Smooth muscle cell of the brain vasculature (primary cell): Measurements from ENCODE around the gene KCNJ18.
"Not testable (repeated sequence)": the region's sequence is repeated elsewhere in the genome, so short reads cannot be mapped to it uniquely, and the experiment has no call there.

Experiments used
- DNase-seq: peaks from one replicate; pipeline ENCODE4 v3.0.0-alpha.2; 2012; ENCODE audit warnings: low read depth, low spot score

The KCNJ18 gene

DNA sequence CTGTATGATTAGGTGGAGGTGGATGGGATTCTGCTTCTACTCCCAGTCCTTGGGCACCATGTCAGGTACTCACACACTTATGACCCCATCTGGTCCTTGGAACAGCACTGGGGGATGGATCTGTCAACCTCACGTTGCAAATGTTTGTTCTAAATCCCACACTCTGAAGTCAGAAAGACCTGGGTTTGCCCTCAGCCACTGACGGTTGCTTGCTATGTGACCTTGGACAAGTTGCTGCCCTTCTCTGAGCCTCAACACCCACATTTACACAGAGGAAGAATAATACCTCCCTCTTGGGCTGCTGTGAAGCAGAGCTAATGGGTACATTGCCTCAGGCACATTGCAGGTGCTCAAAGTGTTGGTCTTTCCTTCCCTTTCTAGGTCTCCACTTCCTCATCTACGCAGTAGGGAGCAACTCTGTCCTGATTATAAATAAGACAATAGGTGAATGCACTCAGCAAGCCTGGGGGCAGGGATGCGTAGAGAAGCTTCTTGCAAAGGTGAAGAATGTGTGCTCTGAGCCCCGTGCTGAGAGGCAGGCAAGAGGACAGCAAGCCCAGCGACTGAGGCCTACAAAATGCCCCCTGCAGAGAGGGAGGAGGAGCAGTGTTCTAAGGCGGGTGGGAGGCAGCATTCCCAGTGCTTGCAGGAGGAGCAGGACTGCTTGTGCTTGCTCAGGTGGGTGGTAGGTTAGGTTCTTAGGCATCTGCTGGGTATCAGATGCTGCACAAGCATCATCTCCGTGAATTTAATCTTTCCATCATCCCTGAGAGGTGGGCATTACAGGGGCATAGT, 21.8 kb upstream of the KCNJ18 start:
- DNase-seq = not testable (repeated sequence)

DNA sequence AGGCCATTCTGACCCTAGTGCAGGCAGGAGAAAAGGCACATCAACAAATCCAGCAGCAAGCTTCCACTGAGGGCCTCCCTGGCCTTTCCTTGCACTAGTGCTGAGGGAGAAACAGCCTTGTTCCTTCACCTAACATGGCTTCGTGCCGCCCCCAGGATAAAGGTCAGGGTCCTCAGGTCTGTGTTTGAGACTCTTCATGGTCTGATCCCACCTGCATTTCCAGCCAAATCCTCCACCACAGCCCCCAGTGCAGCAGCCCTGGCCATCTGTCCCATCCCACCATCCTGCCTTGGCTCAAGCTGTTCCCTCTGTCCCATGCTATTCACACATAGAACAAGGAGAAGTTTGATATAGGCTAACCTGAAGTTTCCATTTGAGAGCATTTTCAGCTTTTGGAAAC, 20.9 kb upstream of the KCNJ18 start:
- not testable (repeated sequence) for DNase-seq

DNA sequence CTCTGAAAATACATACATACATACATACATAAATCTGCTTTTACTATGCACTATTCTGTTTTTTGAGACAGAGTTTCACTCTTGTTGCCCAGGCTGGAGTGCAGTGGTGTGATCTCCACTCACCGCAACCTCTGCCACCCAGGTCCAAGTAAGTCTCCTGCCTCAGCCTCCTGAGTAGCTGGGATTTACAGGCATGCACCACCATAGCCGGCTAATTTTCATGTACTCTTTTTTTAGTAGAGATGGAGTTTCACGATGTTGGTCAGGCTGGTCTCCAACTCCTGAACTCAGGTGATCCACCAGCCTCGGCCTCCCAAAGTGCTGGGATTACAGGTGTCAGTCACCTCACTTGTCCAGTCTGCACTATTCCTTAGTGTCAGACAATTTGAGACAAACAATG, 20.5 kb upstream of the KCNJ18 start:
- DNase-seq = not testable (repeated sequence)

DNA sequence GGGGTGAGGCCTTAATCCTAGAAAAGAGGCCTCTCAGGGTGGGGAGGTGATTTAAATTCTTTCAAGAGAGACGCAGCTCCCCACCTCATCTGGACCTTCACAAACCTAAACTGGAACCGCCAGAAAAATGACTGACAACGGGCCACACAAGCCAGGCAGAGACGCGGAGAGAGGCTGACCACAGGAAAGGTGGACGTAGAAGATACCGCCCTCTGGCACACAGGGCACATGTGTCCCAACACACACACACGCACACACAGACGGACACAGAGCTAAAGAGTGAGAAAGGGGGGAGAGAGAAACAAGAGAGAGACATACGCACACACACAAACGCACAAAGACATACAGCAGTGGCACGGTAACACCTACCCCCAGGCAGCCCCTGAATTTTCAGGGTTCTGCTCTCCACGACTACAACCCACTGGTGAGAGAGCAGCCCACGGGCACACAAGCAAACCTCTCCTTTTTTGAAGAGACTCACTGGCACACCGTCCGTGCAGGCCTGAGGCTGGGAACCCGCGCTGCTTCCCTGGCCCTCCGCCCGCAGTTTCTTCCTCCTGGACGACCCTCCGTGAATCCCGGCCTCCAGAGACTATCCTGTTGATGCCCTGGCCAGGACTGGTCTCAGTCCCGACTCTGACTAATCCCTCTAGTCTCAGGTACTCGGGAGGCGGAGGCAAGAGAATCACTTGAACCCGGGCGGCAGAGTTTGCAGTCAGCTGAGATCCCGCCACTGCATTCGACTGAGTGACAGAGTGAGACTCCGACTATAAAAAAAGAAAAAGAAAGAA, 18.7 kb upstream of the KCNJ18 start:
- not testable (repeated sequence) for DNase-seq

DNA sequence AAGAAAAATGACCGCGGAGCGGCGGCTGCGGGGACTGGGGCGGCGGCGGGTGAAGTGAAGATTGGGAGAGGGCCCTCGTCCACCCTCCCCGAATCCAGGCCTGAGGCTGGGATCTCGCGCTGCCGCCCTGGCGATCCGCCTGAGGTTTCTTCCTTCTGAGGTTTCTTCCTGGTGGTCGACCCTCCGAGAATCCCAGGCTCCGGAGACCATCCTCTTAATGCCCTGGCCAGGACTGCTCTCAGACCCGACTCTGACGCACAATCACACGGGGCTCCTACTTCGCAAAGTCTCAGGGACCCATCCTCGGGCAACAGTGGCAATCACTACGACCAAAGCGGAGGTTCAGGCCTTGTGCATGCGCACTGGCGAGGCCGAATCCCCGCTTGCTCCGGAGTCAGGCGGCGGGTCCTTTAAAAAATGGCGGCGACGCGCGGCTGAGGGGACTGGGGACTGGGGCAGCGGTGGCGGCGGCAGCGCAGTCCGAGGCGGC, 18.0 kb upstream of the KCNJ18 start:
- no peak for DNase-seq

DNA sequence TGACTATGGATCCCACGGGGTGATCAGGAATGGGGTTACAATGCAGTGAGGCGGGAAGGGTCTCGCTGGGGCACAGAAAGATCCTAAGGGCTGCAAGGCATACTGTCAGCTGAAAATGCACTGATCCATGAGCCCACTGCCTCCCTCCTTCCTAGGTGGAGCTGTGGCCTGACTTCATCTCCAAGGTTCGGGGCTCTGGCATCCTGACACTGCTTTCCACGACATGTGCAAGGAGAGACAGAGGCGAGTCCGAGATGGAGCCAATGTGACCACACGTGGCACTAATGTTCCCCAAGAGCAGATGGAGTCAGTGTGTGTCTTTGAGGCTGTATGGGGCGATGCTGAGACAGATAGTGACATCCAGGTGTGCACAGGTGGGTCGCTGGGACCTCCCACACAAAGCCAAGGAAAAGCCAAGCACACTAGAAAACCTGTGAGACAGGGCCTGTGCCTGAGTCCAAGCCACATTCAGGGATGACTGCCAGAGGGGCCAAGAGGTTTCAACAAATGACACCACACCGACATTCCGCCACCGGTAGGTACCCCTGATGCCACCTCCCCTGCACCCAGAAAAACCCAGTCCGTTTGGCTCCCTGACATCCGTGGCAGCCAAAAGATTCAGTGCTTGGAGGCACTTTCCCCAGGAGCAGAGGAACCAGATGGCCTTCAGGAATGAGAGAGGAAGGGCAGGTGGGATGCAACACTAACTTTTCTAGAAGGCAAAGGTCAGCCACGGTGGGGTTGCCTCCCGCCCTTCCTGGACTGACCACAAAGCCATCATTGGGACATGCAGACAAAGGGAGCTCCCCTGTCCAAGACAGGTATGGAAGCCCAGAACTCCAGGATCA, 17.2 kb upstream of the KCNJ18 start:
- not testable (repeated sequence) for DNase-seq

DNA sequence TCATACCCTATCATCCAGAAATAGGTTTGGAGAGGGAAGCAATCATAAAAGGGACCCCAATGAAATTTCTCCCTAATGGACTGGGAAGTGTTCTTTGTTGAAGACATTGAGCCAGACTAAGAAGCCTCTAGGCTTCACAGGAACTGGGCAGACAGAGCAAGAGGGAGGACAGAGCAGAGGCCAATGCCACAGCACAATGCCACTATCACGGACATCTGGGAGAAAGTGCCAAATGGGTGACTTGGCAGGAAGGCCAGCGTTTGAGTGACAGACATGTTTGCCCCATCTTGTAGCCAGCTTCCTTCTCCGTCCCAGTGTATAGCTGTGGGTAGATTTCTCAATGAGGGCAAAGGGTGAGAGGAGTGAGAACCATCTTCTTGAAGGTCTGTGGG, 16.6 kb upstream of the KCNJ18 start:
- not testable (repeated sequence) for DNase-seq

DNA sequence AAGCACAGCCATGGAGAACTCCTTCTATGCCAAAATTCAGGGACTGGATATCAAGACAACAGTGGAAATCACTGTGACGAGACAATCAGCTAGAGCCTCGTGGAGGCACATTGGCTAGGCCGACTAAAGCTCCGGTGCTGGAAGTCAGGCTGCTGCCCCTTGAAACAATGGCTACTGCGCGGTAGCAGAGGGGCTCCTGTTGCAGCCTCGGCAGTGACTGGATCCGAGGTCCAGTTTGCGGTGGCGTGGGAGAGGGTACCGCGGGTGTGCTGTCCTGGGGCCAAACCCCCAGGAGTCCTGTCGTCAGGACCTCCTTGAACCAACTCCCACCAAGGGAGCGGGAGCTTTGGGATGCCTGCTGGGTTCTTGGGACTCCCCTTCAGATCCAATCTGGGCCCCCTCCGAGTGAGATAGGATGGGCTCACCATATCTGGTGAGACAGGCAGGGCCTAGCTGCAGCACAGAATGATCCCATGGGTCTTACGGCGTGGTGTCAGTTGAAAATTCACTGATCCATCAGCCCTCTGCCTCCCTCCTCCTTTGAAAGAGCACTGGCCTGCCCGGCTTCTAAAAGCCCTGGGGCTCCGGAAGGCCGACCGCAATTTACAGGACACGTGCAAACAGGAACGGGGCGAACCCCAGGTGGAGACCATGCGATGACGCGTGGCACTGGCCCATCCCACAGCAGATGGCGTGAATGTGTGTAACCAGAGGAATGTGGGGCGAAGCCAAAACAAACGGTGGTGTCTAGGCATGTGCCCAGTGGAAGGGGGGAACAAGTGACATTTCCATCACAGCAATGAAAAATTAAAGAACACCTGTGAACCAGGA, 15.8 kb upstream of the KCNJ18 start:
- DNase-seq = no peak

DNA sequence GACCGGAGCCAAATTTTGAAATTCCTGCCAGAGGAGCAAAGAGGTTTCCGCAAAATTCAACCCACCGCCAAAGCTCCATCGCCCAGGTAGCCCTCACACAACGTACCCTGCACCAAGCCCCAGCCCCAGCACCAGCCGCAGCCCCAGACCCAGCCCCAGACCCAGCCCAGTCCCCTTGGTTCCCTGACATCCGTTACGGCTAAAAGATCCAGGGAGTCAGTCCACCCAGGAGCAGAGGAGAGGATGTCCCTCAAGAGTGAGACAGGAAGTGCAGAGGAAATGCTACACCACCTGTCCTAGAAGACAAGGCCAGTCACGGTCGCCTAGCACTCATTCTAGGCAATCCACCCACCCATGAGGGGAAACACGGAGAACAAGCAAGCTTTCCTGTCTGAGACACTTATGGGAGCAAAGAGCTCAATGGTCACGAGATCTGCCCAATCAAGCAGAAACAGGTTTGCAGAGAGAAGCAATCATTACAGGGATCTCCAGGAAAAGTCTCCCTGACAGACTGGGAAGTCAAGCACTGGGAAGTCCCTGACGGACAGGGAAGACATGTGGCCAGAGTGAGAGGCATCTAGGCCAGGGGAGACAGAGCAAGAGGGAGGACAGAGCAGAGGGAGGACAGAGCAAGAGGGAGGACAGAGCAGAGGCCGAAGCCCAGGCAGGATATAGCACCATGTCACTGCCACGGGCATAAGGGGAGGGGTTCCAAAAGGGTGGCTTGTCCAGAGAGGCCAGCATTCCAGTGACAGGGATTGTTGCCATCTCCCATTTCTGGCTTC, 15.0 kb upstream of the KCNJ18 start:
- no peak for DNase-seq

DNA sequence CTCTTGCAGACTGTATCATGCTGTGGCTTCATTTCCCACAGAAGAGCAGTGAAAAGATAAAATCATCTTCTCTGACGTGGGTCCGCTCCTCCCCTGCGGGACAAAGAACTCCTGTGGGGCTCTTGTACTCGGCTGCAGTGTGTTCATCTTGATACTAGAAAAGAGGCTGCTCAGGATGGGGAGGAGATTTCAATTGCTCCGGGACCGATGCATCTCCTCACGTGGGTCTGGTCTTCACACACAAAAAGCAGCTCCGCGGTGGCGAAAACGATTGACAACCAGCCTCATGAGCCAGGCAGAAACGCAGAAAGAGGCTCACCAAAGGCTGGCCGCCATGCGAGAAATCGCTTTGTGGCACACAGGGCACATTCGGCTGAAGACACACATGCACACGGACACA, 14.4 kb upstream of the KCNJ18 start:
- no peak for DNase-seq

DNA sequence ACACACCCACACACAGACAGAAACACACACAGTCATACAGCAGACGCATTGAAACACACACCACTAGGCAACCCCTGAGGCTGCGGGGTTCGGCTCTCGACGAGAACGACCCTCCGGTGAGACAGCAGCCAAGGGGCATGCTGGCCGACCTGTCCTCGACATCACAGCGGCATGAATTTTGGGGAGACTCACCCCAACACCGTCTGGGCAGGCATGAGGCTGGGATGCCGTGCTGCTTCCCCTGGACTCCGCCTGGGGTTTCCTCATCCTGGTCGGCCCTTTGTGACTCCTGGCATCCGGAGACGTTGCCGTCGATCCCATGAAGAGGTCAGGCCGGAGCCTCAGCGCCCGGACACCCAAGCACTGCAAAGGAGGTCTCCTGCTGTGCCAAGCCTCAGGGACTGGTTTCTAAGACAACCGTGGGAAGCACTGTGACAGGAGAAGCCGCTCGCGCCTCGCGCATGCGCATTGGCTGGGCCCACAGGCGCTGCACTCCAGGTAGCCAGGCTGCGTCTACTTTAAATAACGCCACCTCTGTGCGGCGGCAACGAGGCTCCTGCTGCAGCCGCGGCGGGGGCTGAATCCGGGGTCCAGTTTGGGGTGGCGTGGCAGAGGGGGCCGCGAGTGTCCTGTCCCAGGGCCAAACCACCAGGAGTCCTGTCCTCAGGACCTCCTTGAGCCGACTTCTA, 13.8 kb upstream of the KCNJ18 start:
- no peak for DNase-seq

DNA sequence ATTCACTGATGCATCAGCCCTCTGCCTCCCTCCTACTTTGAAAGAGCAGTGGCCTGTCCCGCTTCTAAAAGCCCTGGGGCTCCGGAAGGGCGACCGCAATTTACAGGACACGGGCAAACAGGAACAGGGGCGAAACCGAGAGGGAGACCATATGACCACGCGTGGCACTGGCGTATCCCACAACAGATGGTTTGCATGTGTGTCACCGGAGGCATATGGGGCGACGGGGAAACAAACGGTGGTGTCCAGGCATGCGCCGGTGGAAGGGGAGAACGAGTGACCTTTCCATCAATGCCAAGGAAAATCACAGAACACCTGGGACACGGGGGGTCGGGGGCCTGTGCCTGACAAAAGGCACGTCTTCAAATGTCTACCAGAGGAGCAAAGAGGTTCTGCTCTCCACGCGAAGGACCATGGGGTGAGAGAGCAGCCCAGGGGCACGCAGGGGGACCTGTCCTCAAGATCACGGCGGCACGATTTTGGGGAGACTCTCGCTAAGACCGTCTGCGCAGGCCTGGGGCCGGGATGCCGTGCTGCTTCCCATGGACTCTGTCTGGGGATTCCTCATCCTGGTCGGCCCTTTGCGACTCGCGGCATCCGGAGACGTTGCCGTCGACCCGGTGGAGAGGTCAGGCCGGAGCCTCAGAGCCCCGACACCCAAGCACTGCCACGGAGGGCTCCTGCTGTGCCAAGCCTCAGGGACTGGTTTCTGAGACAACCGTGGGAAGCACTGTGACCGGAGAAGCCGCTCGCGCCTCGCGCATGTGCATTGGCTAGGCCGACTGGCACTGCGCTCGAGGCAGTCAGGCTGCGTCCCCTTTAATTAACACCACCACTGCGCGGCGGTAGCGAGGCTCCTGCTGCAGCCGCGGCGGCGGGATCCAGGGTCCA, 12.8 kb upstream of the KCNJ18 start:
- DNase-seq = no peak

DNA sequence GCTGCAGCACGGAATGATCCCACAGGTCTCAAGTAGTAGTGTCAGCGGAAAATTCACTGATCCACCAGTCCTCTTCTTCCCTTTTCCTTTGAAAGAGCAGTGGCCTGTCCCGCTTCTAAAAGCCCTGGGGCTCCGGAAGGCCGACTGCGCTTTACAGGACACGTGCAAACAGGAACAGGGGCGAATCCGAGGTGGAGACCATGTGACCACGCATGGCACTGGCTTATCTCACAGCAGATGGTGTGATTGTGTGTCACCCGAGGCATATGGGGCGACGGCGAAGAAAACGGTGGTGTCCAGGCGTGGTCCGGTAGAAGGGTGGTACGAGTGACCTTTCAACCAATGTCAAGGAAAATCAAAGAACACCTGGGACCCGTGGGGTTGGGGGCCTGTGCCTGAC, 12.0 kb upstream of the KCNJ18 start:
- no peak for DNase-seq

DNA sequence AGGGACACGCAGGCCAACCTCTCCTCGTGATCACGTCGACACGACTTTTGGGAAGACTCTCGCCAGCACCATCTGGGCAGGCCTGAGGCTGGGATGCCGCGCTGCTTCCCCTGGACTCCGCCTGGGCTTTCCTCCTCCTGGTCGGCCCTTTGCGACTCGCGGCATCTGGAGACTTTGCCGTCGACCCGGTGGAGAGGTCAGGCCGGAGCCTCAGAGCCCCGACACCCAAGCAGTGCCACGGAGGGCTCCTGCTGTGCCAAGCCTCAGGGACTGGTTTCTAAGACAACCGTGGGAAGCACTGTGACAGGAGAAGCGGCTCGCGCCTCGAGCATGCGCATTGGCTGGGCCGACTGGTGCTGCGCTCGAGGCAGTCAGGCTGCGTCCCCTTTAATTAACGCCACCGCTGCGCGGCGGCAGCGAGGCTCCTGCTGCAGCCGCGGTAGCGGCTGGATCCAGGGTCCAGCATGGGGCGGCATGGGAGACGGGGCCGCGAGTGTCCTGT, 11.4 kb upstream of the KCNJ18 start:
- not testable (repeated sequence) for DNase-seq

DNA sequence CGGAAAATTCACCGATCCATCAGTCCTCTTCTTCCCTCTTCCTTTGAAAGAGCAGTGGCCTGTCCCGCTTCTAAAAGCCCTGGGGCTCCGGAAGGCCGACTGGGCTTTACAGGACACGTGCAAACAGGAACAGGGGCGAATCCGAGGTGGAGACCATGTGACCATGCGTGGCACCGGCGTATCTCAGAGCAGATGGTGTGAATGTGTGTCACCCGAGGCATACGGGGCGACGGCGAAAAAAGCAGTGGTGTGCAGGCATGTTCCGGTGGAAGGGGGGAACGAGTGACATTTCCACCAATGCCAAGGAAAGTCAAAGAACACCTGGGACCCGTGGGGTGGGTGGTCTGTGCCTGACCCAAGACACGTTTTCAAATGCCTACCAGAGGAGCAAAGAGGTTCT, 10.7 kb upstream of the KCNJ18 start:
- DNase-seq = not testable (repeated sequence)

DNA sequence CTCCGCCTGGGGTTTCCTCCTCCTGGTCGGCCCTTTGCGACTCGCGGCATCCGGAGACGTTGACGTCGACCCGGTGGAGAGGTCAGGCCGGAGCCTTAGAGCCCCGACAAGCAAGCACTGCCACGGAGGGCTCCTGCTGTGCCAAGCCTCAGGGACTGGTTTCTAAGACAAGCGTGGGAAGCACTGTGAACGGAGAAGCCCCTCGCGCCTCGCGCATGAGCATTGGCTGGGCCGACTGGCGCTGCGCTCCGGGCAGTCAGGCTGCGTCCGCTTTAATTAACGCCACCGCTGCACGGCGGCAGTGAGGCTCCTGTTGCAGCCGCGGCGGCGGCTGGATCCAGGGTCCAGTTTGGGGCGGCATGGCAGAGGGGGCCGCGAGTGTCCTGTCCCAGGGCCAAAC, 10.2 kb upstream of the KCNJ18 start:
- not testable (repeated sequence) for DNase-seq

DNA sequence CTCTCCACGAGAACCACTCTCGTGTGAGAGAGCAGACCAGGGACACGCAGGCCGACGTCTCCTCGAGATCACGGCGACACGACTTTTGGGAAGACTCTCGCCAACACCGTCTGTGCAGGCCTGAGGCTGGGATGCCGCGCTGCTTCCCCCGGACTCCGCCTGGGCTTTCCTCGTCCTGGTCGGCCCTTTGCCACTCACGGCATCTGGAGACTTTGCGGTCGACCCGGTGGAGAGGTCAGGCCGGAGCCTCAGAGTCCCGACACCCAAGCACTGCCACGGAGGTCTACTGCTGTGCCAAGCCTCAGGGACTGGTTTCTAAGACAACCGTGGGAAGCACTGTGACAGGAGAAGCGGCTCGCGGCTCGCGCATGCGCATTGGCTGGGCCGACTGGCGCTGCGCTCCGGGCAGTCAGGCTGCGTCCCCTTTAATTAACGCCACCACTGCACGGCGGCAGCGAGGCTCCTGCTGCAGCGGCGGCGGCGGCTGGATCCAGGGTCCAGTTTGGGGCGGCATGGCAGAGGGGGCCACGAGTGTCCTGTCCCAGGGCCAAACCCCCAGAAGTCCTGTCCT, 9.1 kb upstream of the KCNJ18 start:
- not testable (repeated sequence) for DNase-seq

DNA sequence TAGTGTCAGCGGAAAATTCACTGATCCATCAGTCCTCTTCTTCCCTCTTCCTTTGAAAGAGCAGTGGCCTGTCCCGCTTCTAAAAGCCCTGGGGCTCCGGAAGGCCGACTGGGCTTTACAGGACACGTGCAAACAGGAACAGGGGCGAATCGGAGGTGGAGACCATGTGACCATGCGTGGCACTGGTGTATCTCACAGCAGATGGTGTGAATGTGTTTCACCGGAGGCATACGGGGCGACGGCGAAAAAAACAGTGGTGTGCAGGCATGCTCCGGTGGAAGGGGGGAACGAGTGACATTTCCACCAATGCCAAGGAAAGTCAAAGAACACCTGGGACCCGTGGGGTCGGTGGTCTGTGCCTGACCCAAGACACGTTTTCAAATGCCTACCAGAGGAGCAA, 8.4 kb upstream of the KCNJ18 start:
- DNase-seq = not testable (repeated sequence)
